CMK (cell line): ENCODE data around the gene TBC1D13.
"Not testable (repeated sequence)": the region's sequence is repeated elsewhere in the genome, so short reads cannot be mapped to it uniquely, and the experiment has no call there.

Experiments
- DNase-seq: peaks from one replicate; pipeline ENCODE4 v3.0.0-alpha.2; 2010; ENCODE audit warnings: low read depth

Gene TBC1D13

GRCh38 chr9:128785427-128785826 lies 1.6 kb upstream of the TBC1D13 start:
- DNase-seq, result no peak

- DNase-seq, result no peak
Observed at GRCh38 chr9:128787659-128788058, 606 bp downstream of the TBC1D13 start.

- DNase-seq, result no peak
Observed at GRCh38 chr9:128788445-128788844, 1.4 kb downstream of the TBC1D13 start.

- DNase-seq, result no peak
Observed at GRCh38 chr9:128790536-128790935, 3.5 kb downstream of the TBC1D13 start.

GRCh38 chr9:128792134-128792533 lies 5.1 kb downstream of the TBC1D13 start:
- no peak for DNase-seq

- no peak for DNase-seq
Observed at GRCh38 chr9:128792978-128793686, 6.1 kb downstream of the TBC1D13 start.

- DNase-seq, result not testable (repeated sequence)
Observed at GRCh38 chr9:128794961-128795360, 7.9 kb downstream of the TBC1D13 start.

- no peak for DNase-seq
Observed at GRCh38 chr9:128798896-128799295, 11.8 kb downstream of the TBC1D13 start.

GRCh38 chr9:128800061-128800460 lies 13.0 kb downstream of the TBC1D13 start:
- no peak for DNase-seq

- no peak for DNase-seq
Observed at GRCh38 chr9:128802482-128802881, 15.4 kb downstream of the TBC1D13 start.

GRCh38 chr9:128805661-128806060 lies 18.6 kb downstream of the TBC1D13 start:
- no peak for DNase-seq

GRCh38 chr9:128807827-128808226 lies 20.8 kb downstream of the TBC1D13 start:
- DNase-seq, result no peak

- no peak for DNase-seq
Observed at GRCh38 chr9:128808543-128808942, 21.5 kb downstream of the TBC1D13 start.

- DNase-seq, result no peak
Observed at GRCh38 chr9:128809036-128809599, 22.1 kb downstream of the TBC1D13 start.

- no peak for DNase-seq
Observed at GRCh38 chr9:128809831-128810230, 22.8 kb downstream of the TBC1D13 start.

- no peak for DNase-seq
Observed at GRCh38 chr9:128810873-128811272, 23.8 kb downstream of the TBC1D13 start.

GRCh38 chr9:128818099-128818838 lies 31.2 kb downstream of the TBC1D13 start, which contains the start of gene ENDOG:
Gene ENDOG, plus strand, starts transcription at chr9:128818500. Its CDS starts 185 bp downstream, at chr9:128818685.
- peak; percentile 94 for DNase-seq

- DNase-seq, result no peak
Observed at GRCh38 chr9:128818839-128819715, 32.0 kb downstream of the TBC1D13 start.

GRCh38 chr9:128819716-128820664 lies 32.9 kb downstream of the TBC1D13 start:
- DNase-seq, result no peak

GRCh38 chr9:128820665-128821583 lies 33.9 kb downstream of the TBC1D13 start:
- no peak for DNase-seq
